Activated CD4-positive, alpha-beta T cell treated with anti-CD3 and anti-CD28 coated beads, Interleukin-2, Interleukin-4, amounts not matched to agents 100 ng/mL and 50 ng/mL, durations not matched to agents 16 hours and 8 hours (primary cell): ENCODE measurements around the gene ZMIZ2.

ENCODE experiments used
- DNase-seq: peaks from one replicate; pipeline ENCODE4 v3.0.0-alpha.2; 2020; ENCODE audit warnings: low spot score

Gene ZMIZ2

GRCh38 chr7:44757739-44758138 is 9.1 kb downstream of the ZMIZ2 start:
- no peak for DNase-seq

DNA sequence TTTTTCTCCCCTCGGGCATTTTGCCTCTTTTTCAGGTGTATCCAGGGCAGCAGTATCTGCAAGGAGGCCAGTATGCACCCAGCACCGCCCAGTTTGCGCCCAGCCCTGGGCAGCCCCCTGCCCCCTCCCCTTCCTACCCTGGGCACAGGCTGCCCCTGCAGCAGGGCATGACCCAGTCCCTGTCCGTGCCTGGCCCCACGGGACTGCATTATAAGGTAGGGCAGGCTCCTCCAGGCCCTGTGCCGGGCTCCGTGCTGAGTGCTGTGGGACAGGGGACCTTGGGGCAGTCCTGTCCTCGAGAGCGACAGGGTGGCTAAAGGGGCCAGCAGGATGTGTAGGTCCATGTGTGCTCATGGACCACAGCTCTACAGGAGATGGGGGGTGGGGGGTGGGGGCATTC is 10.6 kb downstream of the ZMIZ2 start:
- DNase-seq = no peak

- DNase-seq = no peak
Measured at GRCh38 chr7:44760034-44760580, 11.5 kb downstream of the ZMIZ2 start.

GRCh38 chr7:44761207-44762161 is 12.8 kb downstream of the ZMIZ2 start:
- no peak for DNase-seq

- no peak for DNase-seq
Measured at GRCh38 chr7:44762300-44762699, 13.7 kb downstream of the ZMIZ2 start.

GRCh38 chr7:44762726-44763522 is 14.3 kb downstream of the ZMIZ2 start:
- DNase-seq = no peak

DNA sequence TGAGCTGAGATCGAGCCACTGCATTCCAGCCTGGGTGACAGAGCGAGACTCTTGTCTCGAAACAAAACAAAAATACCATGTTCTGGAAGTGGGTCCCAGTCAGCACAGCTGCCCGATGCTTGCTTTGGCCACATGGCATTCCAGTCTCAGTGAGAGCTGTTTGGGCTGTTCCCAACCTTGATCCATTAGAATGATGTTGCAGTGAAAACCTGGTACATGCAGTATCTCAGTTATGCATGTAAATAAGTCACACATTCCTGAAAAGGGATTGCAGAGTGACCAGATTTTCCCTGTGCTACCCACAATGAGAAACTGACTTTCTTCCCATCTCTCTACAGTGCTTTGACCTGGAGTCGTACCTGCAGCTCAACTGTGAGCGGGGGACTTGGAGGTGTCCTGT is 15.4 kb downstream of the ZMIZ2 start:
- DNase-seq = no peak

DNA sequence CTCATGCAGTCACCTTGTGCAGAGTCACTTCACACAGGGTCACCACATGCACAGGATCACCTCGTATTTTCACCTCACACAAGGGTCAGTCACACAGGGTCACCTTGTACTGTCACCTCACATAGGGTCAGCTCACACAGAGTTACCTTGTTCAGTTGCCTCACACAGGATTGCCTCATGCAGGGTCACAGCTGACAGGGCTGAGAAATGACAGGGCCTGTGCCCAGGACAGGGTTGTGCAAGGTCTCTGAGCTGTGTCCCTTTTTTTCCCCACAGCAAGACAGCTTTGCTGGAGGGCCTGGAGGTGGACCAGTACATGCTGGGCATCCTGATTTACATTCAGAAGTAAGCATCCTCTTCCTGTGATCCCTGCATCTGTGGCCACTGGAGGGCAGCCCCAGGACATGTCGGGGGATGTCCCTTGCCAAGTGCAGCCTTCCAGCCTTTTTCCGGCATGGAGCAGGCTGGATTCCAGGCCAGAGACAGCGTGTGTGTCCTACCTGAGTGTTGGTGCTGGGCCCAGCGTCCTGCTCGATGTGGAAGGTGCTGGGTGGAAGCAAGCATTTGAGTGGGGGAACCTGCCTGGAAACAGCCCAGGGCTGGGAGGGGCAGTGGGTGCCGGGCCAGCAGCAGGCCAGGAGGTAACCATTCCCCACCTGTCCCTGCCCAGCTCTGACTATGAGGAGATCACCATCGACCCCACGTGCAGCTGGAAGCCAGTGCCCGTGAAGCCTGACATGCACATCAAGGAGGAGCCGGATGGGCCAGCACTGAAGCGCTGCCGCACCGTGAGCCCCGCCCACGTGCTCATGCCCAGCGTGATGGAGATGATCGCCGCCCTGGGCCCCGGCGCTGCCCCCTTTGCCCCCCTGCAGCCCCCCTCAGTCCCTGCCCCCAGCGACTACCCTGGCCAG is 16.3 kb downstream of the ZMIZ2 start:
- DNase-seq = no peak

- no peak for DNase-seq
Measured at GRCh38 chr7:44765579-44766415, 17.1 kb downstream of the ZMIZ2 start.

DNA sequence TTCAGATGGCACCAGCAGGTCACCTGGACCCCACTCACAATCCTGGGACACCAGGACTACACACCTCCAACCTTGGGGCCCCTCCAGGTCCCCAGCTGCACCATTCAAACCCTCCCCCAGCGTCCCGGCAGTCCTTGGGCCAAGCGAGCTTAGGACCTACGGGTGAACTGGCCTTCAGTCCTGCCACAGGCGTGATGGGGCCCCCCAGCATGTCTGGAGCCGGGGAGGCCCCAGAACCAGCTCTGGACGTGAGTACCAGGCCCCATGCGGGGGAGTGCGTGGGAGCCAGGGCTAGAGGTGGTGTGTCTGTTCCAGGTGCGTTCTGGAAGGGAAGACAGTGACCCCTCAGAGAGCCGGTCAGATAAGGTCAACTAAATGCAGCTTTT is 17.8 kb downstream of the ZMIZ2 start:
- no peak for DNase-seq

- no peak for DNase-seq
Measured at GRCh38 chr7:44767134-44767911, 18.7 kb downstream of the ZMIZ2 start.

DNA sequence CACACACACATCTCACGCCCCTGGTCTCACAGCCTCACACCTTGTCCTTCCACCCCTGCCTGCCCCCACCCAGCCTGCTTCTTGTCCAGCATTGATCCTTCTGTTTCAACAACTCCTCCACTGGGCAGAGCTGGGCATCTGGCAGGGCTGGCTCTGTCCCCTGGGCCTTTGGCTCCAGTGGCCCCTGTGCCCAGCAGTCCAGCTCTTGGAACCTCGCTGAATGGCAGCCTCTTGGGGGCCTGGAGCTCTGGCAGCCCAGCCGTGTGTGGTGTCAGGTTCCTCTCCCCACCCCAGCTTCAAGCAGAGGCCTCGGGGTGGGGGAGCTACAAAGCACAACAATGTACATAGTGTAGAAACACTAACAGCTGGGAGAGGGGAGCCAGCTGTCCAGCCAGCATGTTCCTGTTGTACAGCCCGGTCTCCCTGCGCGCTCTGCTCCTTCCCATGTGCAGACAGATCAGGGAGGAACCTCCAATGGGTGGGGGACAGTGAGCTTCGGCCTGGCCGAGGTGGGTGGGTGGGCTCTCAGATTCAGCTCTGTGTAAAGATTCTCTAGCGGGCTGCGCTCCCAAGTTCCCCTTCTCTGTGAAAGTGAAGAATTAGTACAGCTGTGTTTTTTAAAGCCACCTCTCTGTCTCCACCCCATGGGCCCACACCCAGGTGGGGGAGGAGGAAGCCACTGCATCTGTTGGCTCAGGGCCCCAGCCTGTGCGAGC is 19.4 kb downstream of the ZMIZ2 start:
- no peak for DNase-seq

DNA sequence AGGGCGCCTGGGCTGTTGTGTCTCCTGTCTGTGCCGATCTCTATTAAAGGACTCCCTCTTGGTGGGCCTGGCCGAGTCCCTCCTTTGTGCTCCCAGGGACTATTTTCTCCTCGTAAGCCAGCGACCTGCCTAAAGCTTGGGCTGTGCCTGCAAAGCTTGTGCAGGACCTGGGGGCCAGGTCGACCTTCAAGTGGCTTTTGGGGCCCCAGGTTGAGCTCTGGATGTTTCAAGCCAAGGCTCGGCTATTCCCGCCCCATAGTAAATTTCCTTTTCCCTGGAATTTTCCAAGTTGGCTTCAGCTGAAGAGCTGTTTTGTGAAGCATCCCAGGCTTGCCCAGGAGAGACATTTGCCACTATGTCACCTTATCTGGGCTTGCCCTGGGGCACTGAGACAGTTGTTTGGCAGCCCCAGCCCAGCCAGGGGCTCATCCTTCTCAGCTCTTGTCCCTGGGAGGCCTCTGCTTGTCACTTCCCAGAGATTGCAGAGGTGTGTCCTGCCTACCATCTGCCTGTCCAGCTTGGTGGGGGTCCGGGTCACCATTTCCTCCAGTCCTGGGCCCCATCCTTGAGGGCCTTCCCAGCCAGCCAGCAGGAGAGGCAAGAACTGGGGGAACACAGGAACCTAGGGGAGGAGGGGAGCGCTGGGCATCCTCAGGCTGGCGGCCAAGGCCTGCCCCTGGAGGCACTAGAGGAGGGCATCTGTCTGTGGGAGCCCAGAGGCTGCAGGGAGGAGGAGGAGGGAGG is 20.2 kb downstream of the ZMIZ2 start:
- no peak for DNase-seq

GRCh38 chr7:44769376-44769775 is 20.7 kb downstream of the ZMIZ2 start:
- DNase-seq = no peak

- DNase-seq = peak; percentile 32
Measured at GRCh38 chr7:44769776-44770294, 21.2 kb downstream of the ZMIZ2 start.

DNA sequence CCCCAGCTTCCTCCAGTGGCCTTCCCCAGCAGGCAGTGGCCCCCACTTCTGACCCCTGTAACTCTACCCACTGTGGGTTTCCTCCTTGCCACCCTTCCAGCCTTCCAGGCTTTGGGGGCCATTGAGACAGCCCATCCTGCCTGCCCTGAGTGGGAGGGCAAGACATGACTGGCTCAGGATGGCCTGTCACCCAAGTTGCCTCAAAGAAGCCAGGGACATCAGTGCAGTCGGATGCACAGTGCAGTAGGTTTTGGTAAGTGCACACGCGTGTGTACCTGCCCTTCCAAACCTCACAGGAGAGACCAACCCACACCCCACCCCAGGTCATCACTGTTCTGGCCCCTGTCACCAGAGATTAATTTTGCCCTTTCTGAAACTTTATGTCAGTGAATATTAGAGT is 22.7 kb downstream of the ZMIZ2 start:
- DNase-seq = no peak

GRCh38 chr7:44772440-44772839 is 23.8 kb downstream of the ZMIZ2 start:
- no peak for DNase-seq

DNA sequence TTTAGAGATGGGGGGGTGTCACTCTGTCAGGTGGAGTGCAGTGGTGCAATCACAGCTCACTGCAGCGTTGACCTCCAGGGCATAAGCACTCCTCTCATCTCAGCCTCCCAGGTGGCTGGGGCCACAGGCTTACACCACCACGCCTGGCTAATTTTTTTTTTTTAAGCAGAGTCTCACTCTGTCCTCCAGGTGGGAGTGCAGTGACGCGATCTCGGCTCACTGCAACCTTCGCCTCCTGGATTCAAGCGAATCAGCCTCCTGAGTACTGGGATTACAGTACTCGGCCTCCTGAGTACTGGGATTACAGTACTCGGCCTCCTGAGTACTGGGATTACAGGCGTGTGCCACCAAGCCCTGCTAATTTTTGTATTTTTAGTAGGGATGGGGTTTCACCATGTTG is 24.2 kb downstream of the ZMIZ2 start:
- no peak for DNase-seq
